ENCODE data around the gene IMMT.
"Not testable (repeated sequence)": the region's sequence is repeated elsewhere in the genome, so short reads cannot be mapped to it uniquely, and the experiment has no call there.

The IMMT gene

GRCh38 chr2:86195055-86195807 lies at the start of gene IMMT:
IMMT (minus strand) TSS chr2:86195462; CDS start chr2:86195382, 80 bp downstream.
- H3K27ac Mint-ChIP-seq = peak within 1 kb of the TSS; percentile 98
- H3K4me3 Mint-ChIP-seq = peak within 1 kb of the TSS; percentile 95
- peaks cover 54% of the 10 kb centered on the region for H3K4me1 Mint-ChIP-seq
- H3K36me3 Mint-ChIP-seq = peaks cover 9% of the 10 kb centered on the region
- no peaks in the 10 kb centered on the region for H3K9me3 Mint-ChIP-seq
- no peaks in the 10 kb centered on the region for H3K27me3 Mint-ChIP-seq

GRCh38 chr2:86244781-86245180 lies 49.5 kb upstream of the IMMT start:
- H3K4me1 Mint-ChIP-seq, H3K27me3 Mint-ChIP-seq, H3K27ac Mint-ChIP-seq, H3K9me3 Mint-ChIP-seq, H3K36me3 Mint-ChIP-seq, H3K4me3 Mint-ChIP-seq: not testable (repeated sequence)

GRCh38 chr2:86243950-86244733 lies 48.9 kb upstream of the IMMT start:
- Mint-ChIP-seq H3K4me1 (no peaks in the 10 kb centered on the region), H3K27me3 (no peaks in the 10 kb centered on the region), H3K9me3 (no peaks in the 10 kb centered on the region), H3K4me3 (no peak overlapping the region), H3K36me3 (no peaks in the 10 kb centered on the region), H3K27ac (no peak overlapping the region)

GRCh38 chr2:86243272-86243671 lies 48.0 kb upstream of the IMMT start:
- H3K27ac Mint-ChIP-seq = no peak overlapping the region
- H3K9me3 Mint-ChIP-seq = no peaks in the 10 kb centered on the region
- peaks cover 8% of the 10 kb centered on the region for H3K4me1 Mint-ChIP-seq
- no peaks in the 10 kb centered on the region for H3K27me3 Mint-ChIP-seq
- no peaks in the 10 kb centered on the region for H3K36me3 Mint-ChIP-seq
- no peak overlapping the region for H3K4me3 Mint-ChIP-seq

- H3K27ac Mint-ChIP-seq = no peak overlapping the region
- no peaks in the 10 kb centered on the region for H3K9me3 Mint-ChIP-seq
- H3K27me3 Mint-ChIP-seq = no peaks in the 10 kb centered on the region
- no peak overlapping the region for H3K4me3 Mint-ChIP-seq
- no peaks in the 10 kb centered on the region for H3K36me3 Mint-ChIP-seq
- peaks cover 10% of the 10 kb centered on the region for H3K4me1 Mint-ChIP-seq
These were observed 46.3 kb upstream of the IMMT start for GRCh38 chr2:86241611-86242010.

GRCh38 chr2:86240251-86240650 lies 45.0 kb upstream of the IMMT start:
- Mint-ChIP-seq H3K27me3 (no peaks in the 10 kb centered on the region), H3K27ac (no peak overlapping the region), H3K36me3 (no peaks in the 10 kb centered on the region), H3K9me3 (no peaks in the 10 kb centered on the region), H3K4me3 (no peak overlapping the region), H3K4me1 (peaks cover 10% of the 10 kb centered on the region)

GRCh38 chr2:86239745-86240144 lies 44.5 kb upstream of the IMMT start:
- H3K4me1 Mint-ChIP-seq = peaks cover 10% of the 10 kb centered on the region
- H3K4me3 Mint-ChIP-seq = no peak overlapping the region
- no peaks in the 10 kb centered on the region for H3K36me3 Mint-ChIP-seq
- H3K27ac Mint-ChIP-seq = no peak overlapping the region
- no peaks in the 10 kb centered on the region for H3K9me3 Mint-ChIP-seq
- no peaks in the 10 kb centered on the region for H3K27me3 Mint-ChIP-seq

GRCh38 chr2:86239326-86239725 lies 44.1 kb upstream of the IMMT start:
- Mint-ChIP-seq H3K36me3 (no peaks in the 10 kb centered on the region), H3K4me3 (no peak overlapping the region), H3K27me3 (no peaks in the 10 kb centered on the region), H3K4me1 (peaks cover 10% of the 10 kb centered on the region), H3K27ac (no peak overlapping the region), H3K9me3 (no peaks in the 10 kb centered on the region)

GRCh38 chr2:86238354-86238753 lies 43.1 kb upstream of the IMMT start:
- Mint-ChIP-seq H3K27me3 (no peaks in the 10 kb centered on the region), H3K4me3 (peak overlapping the region; percentile 19)

GRCh38 chr2:86237172-86237571 lies 41.9 kb upstream of the IMMT start:
- Mint-ChIP-seq H3K27ac (no peak overlapping the region), H3K4me3 (peak overlapping the region; percentile 16), H3K36me3 (no peaks in the 10 kb centered on the region), H3K9me3 (no peaks in the 10 kb centered on the region), H3K4me1 (peaks cover 10% of the 10 kb centered on the region), H3K27me3 (no peaks in the 10 kb centered on the region)

More at GRCh38 chr2:86238354-86238753, 43.1 kb upstream of the IMMT start:
- Mint-ChIP-seq H3K4me1 (peaks cover 10% of the 10 kb centered on the region), H3K27ac (no peak overlapping the region), H3K9me3 (no peaks in the 10 kb centered on the region), H3K36me3 (no peaks in the 10 kb centered on the region)

GRCh38 chr2:86235196-86235980 lies 40.1 kb upstream of the IMMT start:
- no peak overlapping the region for H3K4me3 Mint-ChIP-seq
- H3K27ac Mint-ChIP-seq = no peak overlapping the region
- H3K9me3 Mint-ChIP-seq = no peaks in the 10 kb centered on the region
- peaks cover 10% of the 10 kb centered on the region for H3K4me1 Mint-ChIP-seq
- H3K27me3 Mint-ChIP-seq = no peaks in the 10 kb centered on the region
- no peaks in the 10 kb centered on the region for H3K36me3 Mint-ChIP-seq

- Mint-ChIP-seq H3K4me3 (no peak overlapping the region), H3K4me1 (peaks cover 10% of the 10 kb centered on the region), H3K27ac (no peak overlapping the region), H3K9me3 (no peaks in the 10 kb centered on the region), H3K27me3 (no peaks in the 10 kb centered on the region), H3K36me3 (no peaks in the 10 kb centered on the region)
These were observed 39.4 kb upstream of the IMMT start for GRCh38 chr2:86234563-86235131.

- H3K4me1 Mint-ChIP-seq = peaks cover 4% of the 10 kb centered on the region
- no peaks in the 10 kb centered on the region for H3K9me3 Mint-ChIP-seq
- no peak overlapping the region for H3K27ac Mint-ChIP-seq
- H3K4me3 Mint-ChIP-seq = no peak overlapping the region
- no peaks in the 10 kb centered on the region for H3K36me3 Mint-ChIP-seq
- H3K27me3 Mint-ChIP-seq = no peaks in the 10 kb centered on the region
These were observed 38.2 kb upstream of the IMMT start for GRCh38 chr2:86233436-86233835.

- Mint-ChIP-seq H3K4me3 (no peak overlapping the region), H3K4me1 (no peaks in the 10 kb centered on the region), H3K27me3 (no peaks in the 10 kb centered on the region), H3K27ac (no peak overlapping the region), H3K9me3 (no peaks in the 10 kb centered on the region), H3K36me3 (no peaks in the 10 kb centered on the region)
These were observed 37.6 kb upstream of the IMMT start for GRCh38 chr2:86232910-86233309.

- H3K4me1 Mint-ChIP-seq = no peaks in the 10 kb centered on the region
- H3K36me3 Mint-ChIP-seq = no peaks in the 10 kb centered on the region
- H3K9me3 Mint-ChIP-seq = no peaks in the 10 kb centered on the region
- no peaks in the 10 kb centered on the region for H3K27me3 Mint-ChIP-seq
- no peak overlapping the region for H3K4me3 Mint-ChIP-seq
- no peak overlapping the region for H3K27ac Mint-ChIP-seq
These were observed 37.1 kb upstream of the IMMT start for GRCh38 chr2:86232373-86232784.
